GM15510 (cell line): Measurements from ENCODE around the gene FXYD7.

ENCODE experiments used
- POLR2A ChIP-seq: IDR thresholded peaks from 3 replicates; pipeline ENCODE4 v1.6.1; 2011; ENCODE audit warnings: borderline replicate concordance; ENCODE audit not compliant: insufficient read length; ENCODE audit errors: extremely low read depth

Gene FXYD7

DNA sequence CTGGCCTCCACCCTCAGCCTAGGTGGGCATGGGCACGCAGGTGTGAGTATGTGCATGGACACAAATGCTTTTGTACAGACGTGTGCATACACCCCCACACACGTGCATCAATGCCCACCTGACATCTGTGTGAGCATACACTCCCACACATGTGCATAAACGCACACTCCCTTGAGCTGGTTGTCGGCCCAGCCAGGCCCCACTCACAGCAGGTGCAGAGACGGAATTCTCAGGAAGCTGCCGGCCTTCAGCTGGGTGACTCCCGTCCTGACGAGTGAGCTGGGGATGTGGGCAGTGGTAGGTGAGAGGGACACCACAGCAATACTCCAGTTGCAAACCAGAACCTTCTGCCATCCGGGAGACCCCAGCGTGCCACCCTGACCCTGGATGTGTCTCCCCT lies 9.2 kb upstream of the FXYD7 start:
- TF ChIP-seq POLR2A: no peak

GRCh38 chr19:35134601-35135242 lies 8.3 kb upstream of the FXYD7 start, which contains the start of gene LGI4:
TSS of gene LGI4 (minus strand) at chr19:35135059. CDS start at chr19:35134680, 379 bp downstream.
- no peak for TF ChIP-seq POLR2A

DNA sequence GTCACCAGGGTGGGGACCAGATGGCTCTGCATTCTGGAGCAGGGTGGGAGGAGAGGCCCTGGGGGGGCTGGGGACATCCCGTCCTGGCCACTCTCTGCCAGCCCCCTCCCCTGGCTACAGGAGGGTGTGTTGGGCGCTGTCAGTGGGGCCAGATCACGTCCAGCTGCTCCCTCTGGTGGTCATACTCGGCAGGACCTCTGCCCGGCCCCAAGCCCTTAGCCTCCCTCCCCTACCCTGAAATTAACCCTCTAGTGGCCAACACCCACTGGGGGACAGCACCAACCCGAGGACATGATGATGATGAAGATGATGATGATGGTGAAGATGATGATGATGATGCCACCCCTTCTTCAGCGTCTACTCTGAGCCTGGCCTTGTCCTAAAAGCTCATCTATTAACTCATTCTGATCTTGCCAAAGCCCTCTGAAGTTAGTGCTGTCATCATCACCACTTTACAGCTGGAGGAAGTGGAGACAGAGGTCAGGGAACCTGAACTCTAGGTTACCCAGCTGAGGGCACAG lies 7.6 kb upstream of the FXYD7 start:
- no peak for TF ChIP-seq POLR2A

- no peak for TF ChIP-seq POLR2A
These were observed 6.8 kb upstream of the FXYD7 start for GRCh38 chr19:35136231-35136630.

GRCh38 chr19:35136977-35137702 lies 5.9 kb upstream of the FXYD7 start:
- no peak for TF ChIP-seq POLR2A

- no peak for TF ChIP-seq POLR2A
These were observed 4.7 kb upstream of the FXYD7 start, which contains the start of gene FXYD1 for GRCh38 chr19:35138305-35138892. TSS of gene FXYD1 (plus strand) at chr19:35138824. CDS start at chr19:35140080, 1,256 bp downstream.

DNA sequence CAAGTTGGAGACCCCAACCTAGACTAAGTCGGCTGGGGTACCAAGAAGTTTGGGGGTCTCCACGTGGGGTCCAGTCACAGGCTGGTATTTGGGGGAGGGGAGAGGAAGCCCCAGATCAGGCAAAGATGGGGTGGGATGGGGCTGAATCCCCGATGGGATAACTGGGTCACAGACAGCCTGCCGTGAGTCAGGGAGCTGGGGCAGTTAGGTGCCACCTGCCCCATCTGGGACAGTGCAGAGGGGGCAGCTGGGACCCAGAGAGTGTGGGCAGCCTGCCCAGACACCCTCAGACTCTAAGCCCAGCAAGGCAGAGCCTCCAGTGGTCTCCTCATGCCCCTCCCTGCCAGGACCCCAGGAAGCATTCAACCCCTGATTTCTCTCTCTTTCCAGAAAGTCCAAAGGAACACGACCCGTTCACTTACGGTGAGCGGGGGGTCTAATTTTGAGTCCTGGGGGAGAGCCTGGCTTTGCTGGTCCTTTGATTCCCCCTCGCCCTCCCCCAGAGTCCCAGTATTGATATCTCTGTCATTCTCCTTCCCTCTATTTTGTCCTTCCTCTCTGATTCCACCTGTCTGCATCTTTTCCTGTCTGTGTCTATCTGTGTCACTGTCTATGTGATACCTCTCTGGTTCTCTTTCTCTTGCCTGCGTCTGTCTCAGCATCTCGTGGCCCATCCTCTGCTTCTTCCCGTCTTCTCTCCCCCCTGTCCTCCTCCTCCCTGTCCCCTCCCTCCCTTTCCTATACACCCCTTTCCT lies 2.7 kb upstream of the FXYD7 start:
- no peak for TF ChIP-seq POLR2A

DNA sequence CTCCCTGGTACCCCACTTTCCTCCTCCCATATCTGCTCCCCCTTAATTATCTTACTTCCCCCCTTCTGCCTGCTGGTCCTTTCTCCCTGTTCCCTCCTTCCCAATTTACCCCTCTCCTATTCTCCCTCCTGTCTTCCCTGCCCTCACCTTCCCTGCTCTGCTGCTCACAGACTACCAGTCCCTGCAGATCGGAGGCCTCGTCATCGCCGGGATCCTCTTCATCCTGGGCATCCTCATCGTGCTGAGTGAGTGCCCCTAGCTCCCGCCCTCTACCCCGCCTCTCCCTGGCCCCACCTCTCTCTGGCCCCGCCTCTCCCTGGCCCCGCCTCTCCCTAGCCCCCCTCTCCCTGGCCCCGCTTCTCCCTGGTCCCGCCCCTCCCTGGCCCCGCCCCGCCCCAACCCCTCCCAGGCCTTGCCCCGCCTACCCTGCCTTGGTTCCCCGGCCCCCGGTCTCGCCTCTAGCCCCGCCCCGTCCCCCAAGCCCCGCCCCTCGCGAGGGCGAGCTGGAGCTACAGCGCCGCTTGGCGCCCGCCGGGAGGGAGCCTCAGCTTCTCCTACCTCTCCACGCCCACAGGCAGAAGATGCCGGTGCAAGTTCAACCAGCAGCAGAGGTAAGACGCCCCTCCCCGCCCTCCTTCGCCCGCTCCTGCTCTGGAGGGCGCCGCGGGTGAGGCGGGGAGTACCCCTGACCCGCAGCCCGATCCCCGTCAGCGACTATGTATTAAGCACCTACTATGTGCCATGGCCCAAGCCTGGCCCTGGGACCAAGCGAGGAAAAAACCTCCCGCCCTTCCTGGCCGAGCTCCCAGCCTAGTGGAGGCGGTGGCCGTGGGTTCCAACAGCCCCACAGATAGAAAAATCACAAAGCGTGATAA lies 1.9 kb upstream of the FXYD7 start:
- TF ChIP-seq POLR2A: no peak

DNA sequence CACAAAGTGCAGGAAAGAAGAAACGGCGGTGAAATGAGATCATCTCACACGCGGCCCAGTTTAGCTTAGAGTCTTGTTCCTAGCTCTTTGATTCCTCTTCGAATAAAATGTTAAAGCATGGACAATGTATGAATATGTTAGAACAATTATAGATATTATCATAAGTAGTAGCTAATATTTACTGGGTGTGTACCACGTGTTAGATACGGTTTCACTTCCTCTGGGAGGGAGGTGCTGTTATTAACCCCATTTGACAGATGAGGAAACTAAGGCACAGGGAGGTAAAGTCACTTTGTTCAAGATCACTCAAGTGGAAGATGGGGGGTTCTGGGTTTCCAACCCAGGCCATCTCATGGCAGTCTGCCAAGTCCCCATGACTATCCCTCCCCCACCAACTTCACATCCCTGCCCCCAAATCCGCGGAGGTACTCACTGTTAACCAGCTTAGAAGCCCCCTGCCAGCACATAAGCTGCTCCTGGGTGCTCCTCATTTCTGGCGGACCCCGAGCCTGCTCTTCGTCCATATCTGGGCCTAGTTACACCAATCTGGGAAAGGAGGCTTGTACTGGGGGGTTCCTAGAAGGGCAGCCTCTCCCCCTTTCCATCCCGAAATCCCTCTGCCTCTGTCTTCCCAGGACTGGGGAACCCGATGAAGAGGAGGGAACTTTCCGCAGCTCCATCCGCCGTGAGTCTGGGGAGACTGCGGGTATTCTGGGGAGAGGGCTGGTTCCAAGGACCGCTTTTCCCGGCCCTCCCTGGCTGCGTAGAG lies 1.0 kb upstream of the FXYD7 start:
- TF ChIP-seq POLR2A: no peak

- no peak for TF ChIP-seq POLR2A
These were observed 337 bp upstream of the FXYD7 start for GRCh38 chr19:35142606-35143230.

DNA sequence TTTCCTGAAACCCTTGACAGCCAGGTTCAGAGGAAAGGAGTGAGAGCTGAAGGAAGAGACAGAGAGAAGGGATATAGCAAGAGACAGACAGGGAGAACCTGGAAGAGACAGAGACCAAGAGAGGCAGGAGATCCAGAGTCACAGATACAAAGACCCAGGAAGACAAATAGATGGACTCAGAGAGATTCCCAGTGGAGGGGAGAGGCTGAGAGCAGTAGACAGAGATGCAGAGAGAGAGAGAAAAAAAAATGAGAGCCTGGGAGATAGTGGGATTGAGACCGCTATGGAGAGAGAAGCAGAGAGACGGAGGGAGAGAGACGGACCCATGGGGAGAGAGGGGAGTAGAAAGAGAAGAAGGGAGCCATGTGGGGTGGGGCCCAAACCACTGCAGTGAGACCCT lies 763 bp downstream of the FXYD7 start:
- TF ChIP-seq POLR2A: no peak

- TF ChIP-seq POLR2A: no peak
These were observed 1.2 kb downstream of the FXYD7 start for GRCh38 chr19:35144259-35144599.
